Neural crest cell (in vitro differentiated cells): ENCODE measurements around the gene PYGL. TPM values are rescaled to one million over a fixed set of nuclear protein-coding genes. Genes with fewer than 3 reads are reported as not detected.

Experiments
- DNase-seq: peaks from one replicate; pipeline ENCODE4 v3.0.0; 2021; ENCODE audit warnings: low read depth, mixed read lengths, low spot score
- H3K27ac Mint-ChIP-seq: one replicate; pipeline ENCODE4 v1.8.0; 2021; ENCODE audit warnings: mild to moderate bottlenecking, mixed read lengths; ENCODE audit not compliant: unreplicated experiment
- H3K27me3 Mint-ChIP-seq: 2 replicates; pipeline ENCODE4 v1.8.0; 2021; ENCODE audit warnings: low read depth, mild to moderate bottlenecking, mixed read lengths
- H3K36me3 Mint-ChIP-seq: 2 replicates; pipeline ENCODE4 v1.8.0; 2021; ENCODE audit warnings: low read depth, mild to moderate bottlenecking, mixed read lengths
- H3K4me1 Mint-ChIP-seq: 2 replicates; pipeline ENCODE4 v1.8.0; 2021; ENCODE audit warnings: mixed read lengths
- H3K4me3 Mint-ChIP-seq: one replicate; pipeline ENCODE4 v1.8.0; 2021; ENCODE audit warnings: mild to moderate bottlenecking, mixed read lengths
- H3K9me3 Mint-ChIP-seq: 2 replicates; pipeline ENCODE4 v1.8.0; 2021; ENCODE audit warnings: mixed read lengths
- CTCF ChIP-seq: fragments of 200-600 bp; sonication (generic); conservative IDR thresholded peaks from 2 replicates; pipeline ENCODE4 v1.5.0; 2021; ENCODE audit warnings: antibody characterized with exemption, mild to moderate bottlenecking
- total RNA-seq: library from RNA; stranded (reverse); gene quantifications from 2 replicates; pipeline ENCODE4 v1.2.1, GENCODE V29; 2021

Gene PYGL
- total RNA-seq, 1 donor from 2014 or later = 45.3 TPM

GRCh38 chr14:50953502-50953901 is 9.2 kb upstream of the PYGL start:
- Mint-ChIP-seq H3K27me3 (peaks cover 2% of the 10 kb centered on the region), H3K27ac (no peak overlapping the region), H3K4me1 (peaks cover 13% of the 10 kb centered on the region), H3K36me3 (no peaks in the 10 kb centered on the region), H3K9me3 (no peaks in the 10 kb centered on the region), H3K4me3 (no peak overlapping the region)
- DNase-seq = no peak
- TF ChIP-seq CTCF = no peak

- no peaks in the 10 kb centered on the region for H3K9me3 Mint-ChIP-seq
- no peak for TF ChIP-seq CTCF
- DNase-seq = no peak
- H3K4me3 Mint-ChIP-seq = no peak overlapping the region
- peaks cover 2% of the 10 kb centered on the region for H3K36me3 Mint-ChIP-seq
- H3K27ac Mint-ChIP-seq = no peak overlapping the region
- peaks cover 28% of the 10 kb centered on the region for H3K4me1 Mint-ChIP-seq
- peaks cover 2% of the 10 kb centered on the region for H3K27me3 Mint-ChIP-seq
These were observed 6.7 kb upstream of the PYGL start for GRCh38 chr14:50951032-50951431.

- peaks cover 29% of the 10 kb centered on the region for H3K4me1 Mint-ChIP-seq
- TF ChIP-seq CTCF = no peak
These were observed 3.9 kb upstream of the PYGL start for GRCh38 chr14:50948205-50948604.

GRCh38 chr14:50947446-50947845 is 3.2 kb upstream of the PYGL start:
- peak overlapping the region; percentile 6 for H3K4me3 Mint-ChIP-seq
- no peak for TF ChIP-seq CTCF
- H3K4me1 Mint-ChIP-seq = peaks cover 33% of the 10 kb centered on the region
- H3K27me3 Mint-ChIP-seq = peaks cover 9% of the 10 kb centered on the region
- H3K27ac Mint-ChIP-seq = peak overlapping the region; percentile 85
- H3K36me3 Mint-ChIP-seq = peaks cover 2% of the 10 kb centered on the region
- no peaks in the 10 kb centered on the region for H3K9me3 Mint-ChIP-seq
- DNase-seq = no peak

More at GRCh38 chr14:50948205-50948604, 3.9 kb upstream of the PYGL start:
- peaks cover 11% of the 10 kb centered on the region for H3K27me3 Mint-ChIP-seq
- H3K9me3 Mint-ChIP-seq = no peaks in the 10 kb centered on the region
- H3K36me3 Mint-ChIP-seq = peaks cover 2% of the 10 kb centered on the region
- H3K27ac Mint-ChIP-seq = no peak overlapping the region
- no peak for DNase-seq
- H3K4me3 Mint-ChIP-seq = no peak overlapping the region

- H3K9me3 Mint-ChIP-seq = no peaks in the 10 kb centered on the region
- peak overlapping the region; percentile 64 for H3K4me3 Mint-ChIP-seq
These were observed 2.1 kb upstream of the PYGL start for GRCh38 chr14:50946234-50946935.

More at GRCh38 chr14:50946234-50946935, 2.1 kb upstream of the PYGL start:
- no peak for TF ChIP-seq CTCF
- peaks cover 33% of the 10 kb centered on the region for H3K4me1 Mint-ChIP-seq
- H3K27ac Mint-ChIP-seq = no peak overlapping the region
- DNase-seq = no peak
- H3K27me3 Mint-ChIP-seq = peaks cover 9% of the 10 kb centered on the region
- peaks cover 2% of the 10 kb centered on the region for H3K36me3 Mint-ChIP-seq
